Panc1 (cell line): Measurements from ENCODE around the gene PLCG2.

Experiments used
- POLR2AphosphoS5 ChIP-seq: IDR thresholded peaks from 2 replicates; pipeline ENCODE4 v1.6.1; 2012; ENCODE audit warnings: mild to moderate bottlenecking, low read depth, low read length, moderate library complexity
- SIN3A ChIP-seq: IDR thresholded peaks from 2 replicates; pipeline ENCODE4 v1.6.1; 2012; ENCODE audit warnings: low read depth, mild to moderate bottlenecking, low read length, moderate library complexity, borderline replicate concordance; ENCODE audit not compliant: insufficient read depth
- TCF7L2 ChIP-seq: IDR thresholded peaks from 2 replicates; pipeline ENCODE4 v1.6.1; 2011; ENCODE audit warnings: mild to moderate bottlenecking, low read depth, low read length, inconsistent platforms
- TF ChIP-seq, protein P1 (sequence below), 2 experiments: IDR thresholded peaks; 2 replicates each; pipeline ENCODE4 v1.6.1; 2011 to 2012; ENCODE audit warnings: low read depth in 2 of 2, control low read depth in 1 of 2, low read length in 1 of 2, mild to moderate bottlenecking in 1 of 2, moderate library complexity in 1 of 2; ENCODE audit not compliant: insufficient read depth in 1 of 2
- TF ChIP-seq, protein P2 (sequence below): fragments of 450-650 bp; IDR thresholded peaks from 2 replicates; pipeline ENCODE4 v1.5.1; 2017; ENCODE audit warnings: mild to moderate bottlenecking

DNA sequence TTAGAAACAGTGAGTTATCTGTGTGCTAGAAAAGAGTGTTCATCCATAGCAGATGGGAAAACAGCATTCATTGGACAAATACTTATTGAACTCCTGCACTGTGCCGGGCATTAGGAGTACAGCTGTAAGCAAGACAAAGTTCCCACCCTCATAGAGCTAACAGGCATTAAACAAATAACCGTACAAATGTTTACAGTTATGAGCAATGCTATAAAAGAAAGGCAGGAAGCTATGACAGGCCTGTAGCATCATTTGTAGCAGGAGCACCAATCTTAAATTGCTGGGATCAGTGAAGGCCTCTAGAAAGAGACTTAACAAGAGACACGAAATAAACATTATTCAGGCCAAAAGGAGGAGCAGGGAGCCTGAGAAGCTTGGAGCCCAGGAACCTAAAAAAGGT is 216.6 kb downstream of the PLCG2 start:
- TF ChIP-seq TCF7L2, result no peak
- TF ChIP-seq, protein P1, sequence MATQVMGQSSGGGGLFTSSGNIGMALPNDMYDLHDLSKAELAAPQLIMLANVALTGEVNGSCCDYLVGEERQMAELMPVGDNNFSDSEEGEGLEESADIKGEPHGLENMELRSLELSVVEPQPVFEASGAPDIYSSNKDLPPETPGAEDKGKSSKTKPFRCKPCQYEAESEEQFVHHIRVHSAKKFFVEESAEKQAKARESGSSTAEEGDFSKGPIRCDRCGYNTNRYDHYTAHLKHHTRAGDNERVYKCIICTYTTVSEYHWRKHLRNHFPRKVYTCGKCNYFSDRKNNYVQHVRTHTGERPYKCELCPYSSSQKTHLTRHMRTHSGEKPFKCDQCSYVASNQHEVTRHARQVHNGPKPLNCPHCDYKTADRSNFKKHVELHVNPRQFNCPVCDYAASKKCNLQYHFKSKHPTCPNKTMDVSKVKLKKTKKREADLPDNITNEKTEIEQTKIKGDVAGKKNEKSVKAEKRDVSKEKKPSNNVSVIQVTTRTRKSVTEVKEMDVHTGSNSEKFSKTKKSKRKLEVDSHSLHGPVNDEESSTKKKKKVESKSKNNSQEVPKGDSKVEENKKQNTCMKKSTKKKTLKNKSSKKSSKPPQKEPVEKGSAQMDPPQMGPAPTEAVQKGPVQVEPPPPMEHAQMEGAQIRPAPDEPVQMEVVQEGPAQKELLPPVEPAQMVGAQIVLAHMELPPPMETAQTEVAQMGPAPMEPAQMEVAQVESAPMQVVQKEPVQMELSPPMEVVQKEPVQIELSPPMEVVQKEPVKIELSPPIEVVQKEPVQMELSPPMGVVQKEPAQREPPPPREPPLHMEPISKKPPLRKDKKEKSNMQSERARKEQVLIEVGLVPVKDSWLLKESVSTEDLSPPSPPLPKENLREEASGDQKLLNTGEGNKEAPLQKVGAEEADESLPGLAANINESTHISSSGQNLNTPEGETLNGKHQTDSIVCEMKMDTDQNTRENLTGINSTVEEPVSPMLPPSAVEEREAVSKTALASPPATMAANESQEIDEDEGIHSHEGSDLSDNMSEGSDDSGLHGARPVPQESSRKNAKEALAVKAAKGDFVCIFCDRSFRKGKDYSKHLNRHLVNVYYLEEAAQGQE (IDR thresholded peaks at IDR 0.05; ENCODE audit: insufficient read depth in 1 of 2, low read depth in 2 of 2, low read length in 1 of 2), result no peak
- TF ChIP-seq, protein P2, sequence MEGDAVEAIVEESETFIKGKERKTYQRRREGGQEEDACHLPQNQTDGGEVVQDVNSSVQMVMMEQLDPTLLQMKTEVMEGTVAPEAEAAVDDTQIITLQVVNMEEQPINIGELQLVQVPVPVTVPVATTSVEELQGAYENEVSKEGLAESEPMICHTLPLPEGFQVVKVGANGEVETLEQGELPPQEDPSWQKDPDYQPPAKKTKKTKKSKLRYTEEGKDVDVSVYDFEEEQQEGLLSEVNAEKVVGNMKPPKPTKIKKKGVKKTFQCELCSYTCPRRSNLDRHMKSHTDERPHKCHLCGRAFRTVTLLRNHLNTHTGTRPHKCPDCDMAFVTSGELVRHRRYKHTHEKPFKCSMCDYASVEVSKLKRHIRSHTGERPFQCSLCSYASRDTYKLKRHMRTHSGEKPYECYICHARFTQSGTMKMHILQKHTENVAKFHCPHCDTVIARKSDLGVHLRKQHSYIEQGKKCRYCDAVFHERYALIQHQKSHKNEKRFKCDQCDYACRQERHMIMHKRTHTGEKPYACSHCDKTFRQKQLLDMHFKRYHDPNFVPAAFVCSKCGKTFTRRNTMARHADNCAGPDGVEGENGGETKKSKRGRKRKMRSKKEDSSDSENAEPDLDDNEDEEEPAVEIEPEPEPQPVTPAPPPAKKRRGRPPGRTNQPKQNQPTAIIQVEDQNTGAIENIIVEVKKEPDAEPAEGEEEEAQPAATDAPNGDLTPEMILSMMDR, result no peak
- no peak for TF ChIP-seq POLR2AphosphoS5
- no peak for TF ChIP-seq SIN3A
